ENCODE results near the gene FAM83G. TPM values are rescaled to one million over a fixed set of nuclear protein-coding genes. Genes with fewer than 3 reads are reported as not detected.

Gene FAM83G
- total and polyA plus RNA-seq, 12 donors: 1.8 to 7.3 (median 4.0) TPM

DNA sequence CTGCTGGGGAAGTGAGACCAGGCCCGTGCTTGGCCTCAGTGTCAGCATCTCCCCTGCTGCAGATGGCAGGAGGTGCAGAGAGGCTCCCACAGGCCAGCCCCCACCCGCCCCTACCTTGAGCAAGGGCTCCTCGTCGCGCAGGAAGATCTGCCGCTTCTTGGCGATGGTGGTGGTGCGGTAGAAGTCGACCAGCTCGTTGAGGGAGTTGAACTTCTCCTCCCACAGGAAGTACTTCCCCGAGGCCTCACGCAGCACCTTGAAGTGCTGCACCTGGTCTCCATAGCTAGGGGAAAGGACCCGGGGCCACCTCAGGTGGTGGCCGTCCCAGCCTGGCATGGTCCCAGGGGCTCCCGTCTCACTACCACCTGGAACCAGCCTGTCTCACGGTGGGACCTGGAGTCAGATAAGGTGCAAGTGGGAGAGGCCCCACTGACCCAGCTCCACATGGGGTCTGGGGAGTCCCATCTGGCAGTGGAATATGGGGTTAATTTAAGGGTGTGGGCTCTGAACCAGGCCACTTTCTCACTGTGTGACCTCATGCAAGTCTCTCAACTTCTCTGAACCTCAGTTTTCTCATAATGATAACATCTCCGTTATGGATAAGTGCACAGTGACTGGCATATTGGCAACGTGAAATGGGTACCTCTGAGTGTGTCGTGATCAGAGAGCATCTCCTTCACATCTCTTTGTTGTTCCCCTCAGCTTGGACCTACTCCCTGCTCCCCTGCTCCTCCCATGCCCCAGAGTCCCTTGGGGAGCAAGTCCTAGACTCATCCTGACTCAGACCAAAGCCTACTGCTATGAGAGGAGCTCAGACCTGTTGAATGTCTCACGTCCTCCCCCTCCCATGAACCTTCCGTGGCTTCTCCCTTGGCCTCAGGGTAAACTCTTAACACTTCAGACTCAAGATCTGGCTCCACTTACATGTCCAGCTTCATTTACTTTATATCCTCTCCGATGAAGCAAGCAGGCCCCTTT lies 19.8 kb upstream of the FAM83G start:
- H3K36me3 ChIP-seq (replicated peaks in 1 of 2): no peaks in the 10 kb centered on the region
- H3K4me1 ChIP-seq (replicated peaks in 1 of 2): no peaks in the 10 kb centered on the region
- TF ChIP-seq, protein P1, sequence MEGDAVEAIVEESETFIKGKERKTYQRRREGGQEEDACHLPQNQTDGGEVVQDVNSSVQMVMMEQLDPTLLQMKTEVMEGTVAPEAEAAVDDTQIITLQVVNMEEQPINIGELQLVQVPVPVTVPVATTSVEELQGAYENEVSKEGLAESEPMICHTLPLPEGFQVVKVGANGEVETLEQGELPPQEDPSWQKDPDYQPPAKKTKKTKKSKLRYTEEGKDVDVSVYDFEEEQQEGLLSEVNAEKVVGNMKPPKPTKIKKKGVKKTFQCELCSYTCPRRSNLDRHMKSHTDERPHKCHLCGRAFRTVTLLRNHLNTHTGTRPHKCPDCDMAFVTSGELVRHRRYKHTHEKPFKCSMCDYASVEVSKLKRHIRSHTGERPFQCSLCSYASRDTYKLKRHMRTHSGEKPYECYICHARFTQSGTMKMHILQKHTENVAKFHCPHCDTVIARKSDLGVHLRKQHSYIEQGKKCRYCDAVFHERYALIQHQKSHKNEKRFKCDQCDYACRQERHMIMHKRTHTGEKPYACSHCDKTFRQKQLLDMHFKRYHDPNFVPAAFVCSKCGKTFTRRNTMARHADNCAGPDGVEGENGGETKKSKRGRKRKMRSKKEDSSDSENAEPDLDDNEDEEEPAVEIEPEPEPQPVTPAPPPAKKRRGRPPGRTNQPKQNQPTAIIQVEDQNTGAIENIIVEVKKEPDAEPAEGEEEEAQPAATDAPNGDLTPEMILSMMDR (IDR thresholded peaks at IDR 0.05): no peak
- no peak for TF ChIP-seq POLR2A (IDR thresholded peaks at IDR 0.05)
- no peaks in the 10 kb centered on the region for H3K9me3 ChIP-seq (replicated peaks in 1 of 3)
- H3K27me3 ChIP-seq: no peaks in the 10 kb centered on the region
- 81 to 87% (median 83%) methylated on average over 16 to 22 of the region's 22 CpGs for WGBS, 4 donors
- DNase-seq: no peak
- H3K27ac ChIP-seq: no peak overlapping the region
- H3K4me3 ChIP-seq: no peak overlapping the region
- intact Hi-C loops (cut with DNase I): no loop called here

DNA sequence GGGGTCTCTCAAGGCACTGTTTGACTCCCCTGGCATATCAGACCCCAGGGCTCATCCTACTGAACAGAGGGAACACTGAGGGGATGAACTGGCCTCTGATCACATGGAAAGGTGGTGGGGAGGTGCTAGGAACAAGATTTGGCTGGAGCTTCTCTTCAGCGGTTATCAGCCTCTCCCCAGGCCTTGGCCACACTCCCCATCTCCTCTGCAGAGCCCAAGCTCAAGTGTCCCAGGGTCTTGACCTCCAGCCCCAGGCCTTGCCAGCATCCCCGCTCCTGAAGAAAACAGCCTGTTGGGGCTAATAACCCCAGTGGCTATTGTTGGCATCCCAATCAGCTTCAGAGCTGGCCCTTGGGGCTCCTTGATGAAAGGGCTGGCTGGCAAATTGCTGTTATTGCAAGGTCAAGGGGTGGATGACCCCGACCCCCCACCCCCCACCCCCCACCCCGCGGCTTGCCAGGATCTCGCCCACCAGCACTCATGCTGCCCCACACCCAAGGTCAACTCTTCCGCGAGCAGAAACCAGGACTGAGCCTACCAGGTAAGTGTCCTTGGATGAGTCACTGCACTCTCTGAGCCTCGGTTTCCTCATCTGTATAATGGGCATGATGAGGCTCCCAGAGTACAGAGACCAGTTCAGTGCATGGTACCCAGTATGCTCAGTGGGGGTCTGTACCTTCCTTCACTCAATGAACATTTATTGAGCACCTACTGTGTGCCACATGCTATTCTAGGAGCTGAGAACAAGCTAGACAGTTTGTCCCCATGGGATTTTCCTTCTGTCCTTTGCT lies 18.8 kb upstream of the FAM83G start:
- Histone ChIP-seq H3K36me3 (replicated peaks in 1 of 2) (no peaks in the 10 kb centered on the region), H3K9me3 (replicated peaks in 1 of 3) (no peaks in the 10 kb centered on the region), H3K27me3 (no peaks in the 10 kb centered on the region), H3K27ac (no peak overlapping the region), H3K4me3 (no peak overlapping the region), H3K4me1 (replicated peaks in 1 of 2) (no peaks in the 10 kb centered on the region)
- intact Hi-C loops (cut with DNase I): no loop called here
- DNase-seq: no peak
- TF ChIP-seq, protein P1 (IDR thresholded peaks at IDR 0.05): no peak
- no peak for TF ChIP-seq POLR2A (IDR thresholded peaks at IDR 0.05)
- WGBS, 4 donors: 57 to 90% (median 64%) methylated on average over 2 to 9 of the region's 9 CpGs; no CpG with 5 or more reads in 1 of the 4 donors

DNA sequence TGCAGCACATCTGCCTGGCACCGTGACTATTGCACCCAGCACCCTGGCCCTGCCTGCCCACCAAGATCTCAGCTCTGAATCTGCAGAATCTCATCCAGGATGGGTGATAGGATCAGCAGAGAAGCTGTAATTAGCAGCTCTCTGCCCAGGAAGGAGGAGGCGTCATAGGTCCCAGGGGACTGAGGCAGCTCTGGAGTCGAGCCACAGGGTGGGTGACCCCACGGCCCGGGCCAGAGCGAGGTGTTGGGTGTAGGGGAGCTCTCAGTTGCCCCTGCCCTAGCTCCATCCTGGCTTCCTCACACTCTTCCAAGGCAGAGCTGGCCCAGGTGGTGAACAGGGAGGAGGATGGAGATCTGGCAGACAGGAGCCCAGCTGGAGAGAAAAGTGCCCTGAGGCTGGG lies 18.2 kb upstream of the FAM83G start:
- 76 to 100% (median 82%) methylated on average over 2 to 6 of the region's 6 CpGs for WGBS, 4 donors
- H3K4me3 ChIP-seq: no peak overlapping the region
- intact Hi-C loops (cut with DNase I): no loop called here
- no peaks in the 10 kb centered on the region for H3K36me3 ChIP-seq (replicated peaks in 1 of 2)
- H3K4me1 ChIP-seq (replicated peaks in 1 of 2): no peaks in the 10 kb centered on the region
- DNase-seq: no peak
- TF ChIP-seq, protein P1 (IDR thresholded peaks at IDR 0.05): no peak
- TF ChIP-seq POLR2A (IDR thresholded peaks at IDR 0.05): no peak
- H3K27me3 ChIP-seq: no peaks in the 10 kb centered on the region
- no peak overlapping the region for H3K27ac ChIP-seq
- no peaks in the 10 kb centered on the region for H3K9me3 ChIP-seq (replicated peaks in 1 of 3)

DNA sequence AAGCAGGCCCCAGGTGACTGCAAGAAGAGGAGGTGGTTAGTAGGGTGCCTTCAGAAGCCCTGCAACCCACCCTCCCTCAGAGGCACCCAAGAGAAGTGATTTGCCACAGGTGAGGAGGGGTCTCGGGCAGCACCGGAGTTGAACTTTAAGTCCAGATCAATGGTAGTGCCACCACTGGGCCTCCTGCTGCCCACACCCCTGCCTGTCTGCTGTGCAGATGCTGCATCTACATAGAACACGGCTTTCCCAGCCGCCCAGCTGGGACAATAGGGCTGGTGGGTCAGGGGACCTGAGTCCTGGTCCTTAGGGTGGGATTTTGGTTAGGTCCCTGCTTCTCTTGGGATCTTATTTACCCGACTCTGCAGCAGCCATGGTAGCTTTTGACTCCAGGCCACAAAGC lies 17.6 kb upstream of the FAM83G start:
- no peak overlapping the region for H3K4me3 ChIP-seq
- WGBS, 4 donors: 80 to 93% (median 86%) methylated on average over 2 to 5 of the region's 5 CpGs; no CpG with 5 or more reads in 1 of the 4 donors
- intact Hi-C loops (cut with DNase I): no loop called here
- no peaks in the 10 kb centered on the region for H3K4me1 ChIP-seq (replicated peaks in 1 of 2)
- no peak for TF ChIP-seq POLR2A (IDR thresholded peaks at IDR 0.05)
- TF ChIP-seq, protein P1 (IDR thresholded peaks at IDR 0.05): no peak
- no peaks in the 10 kb centered on the region for H3K27me3 ChIP-seq
- no peak overlapping the region for H3K27ac ChIP-seq
- no peaks in the 10 kb centered on the region for H3K9me3 ChIP-seq (replicated peaks in 1 of 3)
- no peak for DNase-seq
- H3K36me3 ChIP-seq (replicated peaks in 1 of 2): no peaks in the 10 kb centered on the region
